Activated T-cell treated with anti-CD3 and anti-CD28 coated beads for 48 hours (primary cell): ENCODE results near the gene SART1.
"Not testable (repeated sequence)": the region's sequence is repeated elsewhere in the genome, so short reads cannot be mapped to it uniquely, and the experiment has no call there.

Source experiments
- DNase-seq: peaks from one replicate; pipeline ENCODE4 v3.0.0-alpha.2; 2020; ENCODE audit warnings: low read depth

SART1 gene

GRCh38 chr11:66020212-66020611 lies 58.7 kb downstream of the SART1 start:
- no peak for DNase-seq

DNA sequence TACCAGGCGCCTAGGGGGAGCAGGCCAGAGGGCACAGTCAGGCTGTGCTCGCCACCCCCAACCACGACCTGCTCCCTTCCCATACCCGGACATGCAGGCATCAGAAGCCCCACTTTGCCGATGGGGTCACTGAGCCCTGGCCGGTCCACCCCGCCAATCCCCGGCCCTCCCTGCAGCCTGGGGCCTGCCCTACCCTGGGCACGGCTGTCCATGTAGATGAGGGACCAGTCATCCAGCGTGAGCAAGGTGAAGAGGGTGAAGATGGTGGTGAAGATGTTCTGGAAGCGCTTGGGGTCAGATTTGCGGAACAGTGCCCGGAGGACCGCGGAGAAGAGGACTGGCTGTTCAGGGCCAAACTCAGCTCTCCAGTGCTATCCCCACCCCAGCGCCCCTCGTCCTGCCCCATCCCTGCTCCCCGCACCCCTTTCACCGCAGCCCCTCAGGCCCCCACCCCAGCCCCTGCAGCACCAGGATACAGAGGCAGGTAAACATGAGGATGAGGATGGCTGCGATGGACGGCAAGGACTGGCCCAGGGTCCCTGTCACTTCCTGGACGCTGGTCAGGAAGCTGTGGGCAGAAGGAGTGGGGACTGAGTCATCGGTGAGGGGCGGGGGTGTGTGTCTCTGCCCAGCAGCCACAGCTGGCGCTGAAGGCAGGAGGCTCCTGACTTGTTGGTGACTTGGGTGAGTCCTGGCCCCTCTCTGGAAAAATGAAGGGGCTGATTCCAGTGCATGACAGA lies 59.3 kb downstream of the SART1 start:
- no peak for DNase-seq

- DNase-seq: peak; percentile 80
These were observed 61.1 kb downstream of the SART1 start for GRCh38 chr11:66022401-66023185.

- DNase-seq: not testable (repeated sequence)
These were observed 61.6 kb downstream of the SART1 start for GRCh38 chr11:66023186-66023440.

GRCh38 chr11:66026017-66026529 lies 64.5 kb downstream of the SART1 start, which contains the start of gene CATSPER1:
CATSPER1 (minus strand) TSS chr11:66026479; CDS start chr11:66026379, 100 bp downstream.
- DNase-seq: no peak
